ENCODE measurements around the gene ZBTB47.

ZBTB47 gene

GRCh38 chr3:42666577-42666998 is 13.1 kb downstream of the ZBTB47 start:
- H3K9me3 ChIP-seq (ENCODE audit: insufficient read depth, low read length, severe bottlenecking), result no peaks in the 10 kb centered on the region
- H3K4me3 ChIP-seq (ENCODE audit: low read depth in 1 of 2, low read length in 2 of 2), result no peak overlapping the region
- no peaks in the 10 kb centered on the region for H3K4me1 ChIP-seq (ENCODE audit: insufficient read depth, low read length)
- ATAC-seq (ENCODE audit: insufficient read depth, low read depth) (no peak), DNase-seq (no peak)
- H4K20me1 ChIP-seq (ENCODE audit: insufficient read depth, low read length), result no peaks in the 10 kb centered on the region
- TF ChIP-seq CTCF (IDR thresholded peaks at IDR 0.05; ENCODE audit: borderline replicate concordance, extremely low read depth, low read length, poor library complexity, severe bottlenecking) (no peak), EZH2 (IDR thresholded peaks at IDR 0.05; ENCODE audit: borderline replicate concordance, low read depth, low read length, severe bottlenecking) (no peak)
- no peaks in the 10 kb centered on the region for H3K27me3 ChIP-seq (ENCODE audit: insufficient read depth, low read length, poor library complexity)
- no peak overlapping the region for H3K9ac ChIP-seq (ENCODE audit: low read depth, low read length)
- H3K4me2 ChIP-seq (ENCODE audit: insufficient read depth, low read length), result no peak overlapping the region
- no peaks in the 10 kb centered on the region for H3K79me2 ChIP-seq (ENCODE audit: insufficient read depth, low read length)
- no peak overlapping the region for H2AFZ ChIP-seq (ENCODE audit: low read depth, low read length)
- H3K36me3 ChIP-seq (ENCODE audit: insufficient read depth, low read length), result no peaks in the 10 kb centered on the region
- no peak overlapping the region for H3K27ac ChIP-seq (ENCODE audit: low read length)

- DNase-seq (no peak), ATAC-seq (ENCODE audit: insufficient read depth, low read depth) (no peak)
- Histone ChIP-seq H3K36me3 (ENCODE audit: insufficient read depth, low read length) (no peaks in the 10 kb centered on the region), H3K9me3 (ENCODE audit: insufficient read depth, low read length, severe bottlenecking) (no peaks in the 10 kb centered on the region), H3K9ac (ENCODE audit: low read depth, low read length) (no peak overlapping the region), H3K4me3 (ENCODE audit: low read depth in 1 of 2, low read length in 2 of 2) (no peak overlapping the region), H4K20me1 (ENCODE audit: insufficient read depth, low read length) (no peaks in the 10 kb centered on the region), H3K27ac (ENCODE audit: low read length) (no peak overlapping the region), H3K79me2 (ENCODE audit: insufficient read depth, low read length) (no peaks in the 10 kb centered on the region), H2AFZ (ENCODE audit: low read depth, low read length) (no peak overlapping the region), H3K4me1 (ENCODE audit: insufficient read depth, low read length) (no peaks in the 10 kb centered on the region), H3K4me2 (ENCODE audit: insufficient read depth, low read length) (no peak overlapping the region), H3K27me3 (ENCODE audit: insufficient read depth, low read length, poor library complexity) (no peaks in the 10 kb centered on the region)
- TF ChIP-seq EZH2 (IDR thresholded peaks at IDR 0.05; ENCODE audit: borderline replicate concordance, low read depth, low read length, severe bottlenecking) (no peak), CTCF (IDR thresholded peaks at IDR 0.05; ENCODE audit: borderline replicate concordance, extremely low read depth, low read length, poor library complexity, severe bottlenecking) (no peak)
Observed at GRCh38 chr3:42667096-42667522, 13.6 kb downstream of the ZBTB47 start.

- no peak overlapping the region for H3K4me2 ChIP-seq (ENCODE audit: insufficient read depth, low read length)
- H3K4me3 ChIP-seq (ENCODE audit: low read depth in 1 of 2, low read length in 2 of 2), result no peak overlapping the region
- no peaks in the 10 kb centered on the region for H3K4me1 ChIP-seq (ENCODE audit: insufficient read depth, low read length)
- DNase-seq (no peak), ATAC-seq (ENCODE audit: insufficient read depth, low read depth) (no peak)
- no peak overlapping the region for H2AFZ ChIP-seq (ENCODE audit: low read depth, low read length)
- no peaks in the 10 kb centered on the region for H3K79me2 ChIP-seq (ENCODE audit: insufficient read depth, low read length)
- H3K9me3 ChIP-seq (ENCODE audit: insufficient read depth, low read length, severe bottlenecking), result no peaks in the 10 kb centered on the region
- H3K36me3 ChIP-seq (ENCODE audit: insufficient read depth, low read length), result no peaks in the 10 kb centered on the region
- no peak overlapping the region for H3K9ac ChIP-seq (ENCODE audit: low read depth, low read length)
- no peaks in the 10 kb centered on the region for H3K27me3 ChIP-seq (ENCODE audit: insufficient read depth, low read length, poor library complexity)
- TF ChIP-seq CTCF (IDR thresholded peaks at IDR 0.05; ENCODE audit: borderline replicate concordance, extremely low read depth, low read length, poor library complexity, severe bottlenecking) (no peak), EZH2 (IDR thresholded peaks at IDR 0.05; ENCODE audit: borderline replicate concordance, low read depth, low read length, severe bottlenecking) (no peak)
- H3K27ac ChIP-seq (ENCODE audit: low read length), result no peak overlapping the region
- H4K20me1 ChIP-seq (ENCODE audit: insufficient read depth, low read length), result no peaks in the 10 kb centered on the region
Observed at GRCh38 chr3:42667523-42668412, 14.3 kb downstream of the ZBTB47 start.

Measured in DND-41 (cell line).